ES-I3 (cell line): ENCODE results near the gene MICAL2.

Experiments
- H3K36me3 ChIP-seq: 2 replicates; pipeline ENCODE4 v1.6.1; 2013; ENCODE audit warnings: mild to moderate bottlenecking, low read length, control low read depth, moderate library complexity; ENCODE audit not compliant: insufficient read depth
- H3K4me1 ChIP-seq: 2 replicates; pipeline ENCODE4 v1.6.1; 2013; ENCODE audit warnings: mild to moderate bottlenecking, control low read depth, low read length; ENCODE audit not compliant: insufficient read depth
- H3K9ac ChIP-seq: 2 replicates; pipeline ENCODE4 v1.6.1; 2013; ENCODE audit warnings: low read depth, mild to moderate bottlenecking, low read length, moderate library complexity
- H3K9me3 ChIP-seq: 2 replicates; pipeline ENCODE4 v1.6.1; 2013; ENCODE audit warnings: mild to moderate bottlenecking, low read length, moderate library complexity; ENCODE audit not compliant: control insufficient read depth, insufficient read depth

Gene MICAL2

DNA sequence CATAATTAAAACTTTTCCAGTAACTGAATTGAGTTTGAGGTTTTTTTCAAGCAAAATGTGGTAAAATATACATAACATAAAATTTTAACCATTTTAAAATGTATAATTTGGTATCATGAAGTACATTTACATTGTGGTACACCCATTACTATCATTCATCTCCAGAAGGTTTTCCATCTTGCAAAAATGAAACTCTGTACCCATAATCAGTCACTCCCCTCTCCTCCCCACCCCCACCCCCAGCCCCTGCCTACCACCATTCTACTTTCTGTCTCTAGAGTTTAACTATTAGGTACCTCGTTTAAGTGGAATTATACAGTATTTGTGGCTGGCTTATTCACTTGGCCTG lies 63.7 kb downstream of the MICAL2 start:
- Histone ChIP-seq H3K9me3 (no peaks in the 10 kb centered on the region), H3K4me1 (no peaks in the 10 kb centered on the region; the same call in 1 of the 2 replicates), H3K36me3 (no peaks in the 10 kb centered on the region), H3K9ac (no peak overlapping the region)

DNA sequence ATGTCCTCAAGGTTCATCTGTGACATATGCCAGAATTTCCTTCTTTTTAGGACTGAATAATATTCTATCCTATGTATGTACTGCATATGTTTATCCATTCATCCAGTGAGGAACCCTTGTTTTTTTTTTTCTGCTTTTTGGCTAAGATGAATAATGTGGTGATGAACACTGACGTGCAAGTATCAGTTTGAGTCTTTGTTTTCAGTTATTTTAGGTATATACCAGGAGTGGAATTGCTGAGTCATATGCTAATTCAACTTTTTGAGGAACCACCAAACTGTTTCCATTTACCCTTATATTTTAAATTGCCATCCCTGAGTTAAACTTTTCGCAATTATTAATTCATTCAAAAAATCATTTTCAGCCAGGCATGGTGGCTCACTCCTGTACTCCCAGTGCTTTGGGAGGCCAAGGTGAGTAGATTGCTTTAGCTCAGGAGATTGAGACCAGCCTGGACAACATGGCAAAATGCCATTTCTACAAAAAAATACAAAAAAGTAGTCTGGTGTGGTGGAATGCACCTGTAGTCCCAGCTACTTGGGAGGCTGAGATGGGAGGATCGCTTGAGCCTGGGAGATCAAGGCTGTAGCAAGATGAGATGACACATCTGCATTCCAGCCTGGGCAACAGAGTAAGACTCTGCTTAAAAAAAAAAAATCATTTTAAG lies 64.2 kb downstream of the MICAL2 start:
- no peaks in the 10 kb centered on the region; the same call in 1 of the 2 replicates for H3K4me1 ChIP-seq
- no peak overlapping the region for H3K9ac ChIP-seq
- no peaks in the 10 kb centered on the region for H3K9me3 ChIP-seq
- no peaks in the 10 kb centered on the region for H3K36me3 ChIP-seq

DNA sequence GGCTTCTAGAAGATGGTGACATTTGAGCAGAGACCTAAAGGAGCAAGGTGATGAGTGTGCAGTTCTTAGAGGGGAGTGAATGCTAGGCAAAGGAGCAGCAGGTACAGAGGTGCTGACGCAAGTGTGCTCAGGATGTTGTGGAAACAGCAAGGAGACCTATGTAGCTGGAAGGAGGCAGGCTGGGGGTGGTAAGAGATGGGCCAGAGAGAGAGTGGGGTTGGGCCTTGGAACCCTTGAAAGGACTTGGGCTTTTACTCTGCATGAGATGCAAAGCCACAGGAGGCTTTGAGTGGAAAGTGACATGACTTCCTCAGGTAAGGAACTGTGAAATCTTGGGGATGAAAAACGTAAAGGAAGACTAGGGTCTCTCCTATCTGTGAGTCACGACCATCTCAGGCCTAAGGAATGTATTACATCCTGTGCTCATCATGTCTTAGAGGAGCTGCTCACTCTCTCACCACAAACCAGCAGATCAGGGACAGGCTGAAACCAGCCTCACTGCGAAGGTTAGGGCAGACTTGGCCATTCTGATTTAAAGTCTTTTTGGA lies 65.4 kb downstream of the MICAL2 start:
- no peaks in the 10 kb centered on the region; the same call in 1 of the 2 replicates for H3K4me1 ChIP-seq
- H3K9ac ChIP-seq, result no peak overlapping the region
- H3K36me3 ChIP-seq, result no peaks in the 10 kb centered on the region
- H3K9me3 ChIP-seq, result no peaks in the 10 kb centered on the region

DNA sequence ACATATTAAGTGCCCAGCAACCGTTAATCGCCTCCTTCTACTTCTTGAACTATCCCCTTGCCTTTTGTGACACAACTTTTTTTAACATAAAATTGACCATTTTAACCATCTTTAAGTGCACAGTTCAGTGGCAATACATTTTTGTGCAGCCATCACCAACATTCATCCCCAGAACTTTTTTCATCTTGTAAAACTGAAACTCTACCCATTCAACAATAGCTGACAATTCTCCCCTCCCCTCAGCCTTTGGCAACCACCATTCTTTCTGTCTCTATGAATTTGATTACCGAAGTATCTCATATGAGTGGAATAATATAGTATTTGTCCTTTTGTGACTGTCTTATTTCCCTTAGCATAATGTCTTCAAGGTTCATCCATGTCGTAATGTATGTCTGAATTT lies 66.0 kb downstream of the MICAL2 start:
- no peaks in the 10 kb centered on the region; the same call in 1 of the 2 replicates for H3K4me1 ChIP-seq

DNA sequence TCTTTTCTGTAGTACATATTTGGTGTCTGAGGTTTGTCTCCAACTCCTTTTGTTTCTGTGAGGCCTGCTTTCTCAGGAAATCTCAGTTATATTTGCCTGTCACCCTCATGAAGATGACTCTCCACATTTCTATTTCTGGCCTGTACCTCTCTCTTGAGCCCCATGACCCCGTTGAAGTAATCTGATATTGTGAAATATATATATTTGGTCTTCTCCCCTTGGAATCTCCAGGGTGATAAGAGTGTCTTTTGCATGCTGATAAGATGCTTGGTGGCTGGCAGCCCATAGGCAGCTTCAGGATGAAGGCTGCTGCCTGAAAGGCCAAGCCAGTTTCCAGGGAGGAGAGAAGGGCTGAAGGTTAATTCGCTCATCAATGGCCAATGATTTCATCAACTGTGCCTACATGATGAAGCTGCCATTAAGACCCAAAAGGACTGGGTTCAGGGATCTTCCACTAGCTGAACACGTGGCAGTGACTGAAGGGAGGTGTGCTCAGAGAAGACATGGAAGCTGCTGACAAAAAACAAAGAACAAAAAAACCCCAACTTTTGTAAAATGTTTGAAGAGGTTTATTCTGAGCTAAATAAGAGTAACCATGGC lies 67.4 kb downstream of the MICAL2 start:
- H3K9me3 ChIP-seq, result no peaks in the 10 kb centered on the region
- no peak overlapping the region for H3K9ac ChIP-seq
- H3K36me3 ChIP-seq, result no peaks in the 10 kb centered on the region
- H3K4me1 ChIP-seq, result peaks cover 8% of the 10 kb centered on the region; the same call in 1 of the 2 replicates

More for the DNA sequence above, 66.0 kb downstream of the MICAL2 start:
- H3K36me3 ChIP-seq, result no peaks in the 10 kb centered on the region
- no peak overlapping the region for H3K9ac ChIP-seq
- no peaks in the 10 kb centered on the region for H3K9me3 ChIP-seq

DNA sequence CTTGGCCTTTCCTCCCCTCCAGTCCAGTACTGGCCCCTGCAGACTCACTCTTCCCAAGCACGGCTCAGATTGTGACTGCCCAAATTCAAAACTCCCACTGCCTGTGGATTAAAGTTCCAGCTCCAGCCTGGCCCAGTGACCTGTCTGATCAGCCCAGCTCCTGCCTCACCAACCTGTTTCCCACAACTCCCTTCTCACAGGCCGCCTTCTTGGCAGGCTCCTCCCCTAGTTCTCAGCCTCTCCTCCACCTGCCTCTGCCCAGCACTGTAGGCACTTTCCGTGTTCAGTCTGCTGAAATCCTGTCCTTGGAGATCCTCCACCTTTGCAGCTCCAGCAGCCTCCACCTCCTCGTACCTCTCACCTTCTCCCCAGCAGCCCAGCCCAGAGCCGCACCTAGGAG lies 68.6 kb downstream of the MICAL2 start:
- Histone ChIP-seq H3K36me3 (no peaks in the 10 kb centered on the region), H3K4me1 (peaks cover 10% of the 10 kb centered on the region; the same call in 1 of the 2 replicates), H3K9me3 (no peaks in the 10 kb centered on the region), H3K9ac (no peak overlapping the region)

DNA sequence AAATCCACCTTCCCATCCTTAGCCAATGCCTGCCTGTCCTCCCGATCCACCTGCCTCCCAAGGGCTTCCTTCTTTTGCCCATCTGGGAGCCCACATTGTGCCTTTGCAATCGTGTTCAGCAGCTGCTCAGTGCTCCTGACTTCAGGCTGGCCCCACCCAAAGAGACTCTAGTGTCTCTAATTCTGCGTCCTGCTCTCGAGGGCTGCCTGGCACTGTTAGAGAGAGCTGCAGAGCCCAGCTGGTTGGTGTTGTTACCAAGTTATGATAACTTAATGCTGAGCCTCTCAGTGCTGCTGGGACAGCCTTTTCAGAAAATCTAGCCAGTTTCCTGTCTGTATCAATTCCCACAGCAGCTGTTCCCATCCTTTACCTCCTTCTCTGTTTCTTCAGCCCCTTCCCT lies 69.1 kb downstream of the MICAL2 start:
- Histone ChIP-seq H3K9me3 (no peaks in the 10 kb centered on the region), H3K4me1 (peaks cover 10% of the 10 kb centered on the region; the same call in 1 of the 2 replicates), H3K36me3 (no peaks in the 10 kb centered on the region), H3K9ac (no peak overlapping the region)

DNA sequence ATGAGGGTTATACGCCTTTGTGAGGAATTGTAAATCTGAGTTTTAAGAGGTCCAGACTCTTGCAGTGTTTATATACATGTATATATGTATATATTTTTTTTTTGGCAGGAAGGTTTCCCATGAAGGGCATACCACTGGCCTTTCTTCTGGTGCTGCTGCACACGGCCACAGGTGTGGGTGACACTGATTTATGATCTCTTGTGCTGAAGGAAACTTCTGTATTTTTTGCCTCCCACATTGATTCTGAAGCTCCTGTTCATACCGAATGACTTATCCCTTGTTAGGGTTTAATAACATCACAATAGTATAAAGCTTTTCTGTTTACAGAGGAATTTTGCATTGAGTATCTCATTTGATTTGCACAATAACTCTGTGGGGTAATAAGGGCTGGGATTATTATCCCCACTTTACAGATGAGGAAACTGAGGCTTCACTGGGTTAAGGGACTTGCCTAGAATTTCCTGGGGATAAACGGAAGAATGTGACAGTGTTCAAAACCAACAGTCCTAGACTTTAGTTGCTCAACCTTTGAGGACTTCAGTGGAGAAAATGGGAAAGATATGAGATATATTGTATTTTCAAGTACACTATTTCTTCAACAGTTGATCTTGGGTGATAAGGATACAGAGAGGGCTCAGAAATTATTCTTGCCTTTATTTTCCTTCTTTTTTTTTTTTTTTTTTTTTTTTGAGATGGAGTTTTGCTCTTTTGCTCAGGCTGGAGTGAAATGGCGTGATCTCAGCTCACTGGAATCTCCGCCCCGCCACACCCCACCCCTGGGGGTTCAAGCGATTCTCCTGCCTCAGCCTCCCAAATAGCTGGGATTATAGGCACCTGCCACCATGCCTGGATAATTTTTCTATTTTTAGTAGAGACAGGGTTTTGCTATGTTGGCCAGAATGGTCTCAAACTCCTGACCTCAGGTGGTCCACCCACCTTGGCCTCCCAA lies 70.1 kb downstream of the MICAL2 start:
- Histone ChIP-seq H3K9me3 (no peaks in the 10 kb centered on the region), H3K4me1 (peaks cover 10% of the 10 kb centered on the region; the same call in 1 of the 2 replicates), H3K9ac (no peak overlapping the region), H3K36me3 (no peaks in the 10 kb centered on the region)

DNA sequence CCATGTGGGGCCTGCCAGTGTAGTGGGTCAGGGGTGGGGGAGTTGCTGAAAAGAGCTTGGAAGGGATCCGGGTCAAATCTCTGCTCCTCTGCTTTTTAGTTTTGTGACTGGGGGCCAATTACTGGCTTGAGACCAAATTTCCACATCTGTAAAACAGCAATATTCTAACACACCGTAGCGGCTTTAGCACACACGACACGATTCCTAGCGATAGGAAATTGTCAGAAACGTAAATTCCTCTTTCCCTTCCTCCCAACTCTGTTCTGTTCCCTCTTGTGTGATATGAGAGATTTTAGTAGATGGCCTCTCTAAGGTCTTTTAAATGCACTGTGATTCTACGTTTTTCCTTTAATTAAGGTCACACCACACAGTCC lies 71.9 kb downstream of the MICAL2 start:
- H3K9ac ChIP-seq, result no peak overlapping the region
- H3K36me3 ChIP-seq, result no peaks in the 10 kb centered on the region
- H3K9me3 ChIP-seq, result no peaks in the 10 kb centered on the region
- H3K4me1 ChIP-seq, result peaks cover 10% of the 10 kb centered on the region; the same call in 1 of the 2 replicates

DNA sequence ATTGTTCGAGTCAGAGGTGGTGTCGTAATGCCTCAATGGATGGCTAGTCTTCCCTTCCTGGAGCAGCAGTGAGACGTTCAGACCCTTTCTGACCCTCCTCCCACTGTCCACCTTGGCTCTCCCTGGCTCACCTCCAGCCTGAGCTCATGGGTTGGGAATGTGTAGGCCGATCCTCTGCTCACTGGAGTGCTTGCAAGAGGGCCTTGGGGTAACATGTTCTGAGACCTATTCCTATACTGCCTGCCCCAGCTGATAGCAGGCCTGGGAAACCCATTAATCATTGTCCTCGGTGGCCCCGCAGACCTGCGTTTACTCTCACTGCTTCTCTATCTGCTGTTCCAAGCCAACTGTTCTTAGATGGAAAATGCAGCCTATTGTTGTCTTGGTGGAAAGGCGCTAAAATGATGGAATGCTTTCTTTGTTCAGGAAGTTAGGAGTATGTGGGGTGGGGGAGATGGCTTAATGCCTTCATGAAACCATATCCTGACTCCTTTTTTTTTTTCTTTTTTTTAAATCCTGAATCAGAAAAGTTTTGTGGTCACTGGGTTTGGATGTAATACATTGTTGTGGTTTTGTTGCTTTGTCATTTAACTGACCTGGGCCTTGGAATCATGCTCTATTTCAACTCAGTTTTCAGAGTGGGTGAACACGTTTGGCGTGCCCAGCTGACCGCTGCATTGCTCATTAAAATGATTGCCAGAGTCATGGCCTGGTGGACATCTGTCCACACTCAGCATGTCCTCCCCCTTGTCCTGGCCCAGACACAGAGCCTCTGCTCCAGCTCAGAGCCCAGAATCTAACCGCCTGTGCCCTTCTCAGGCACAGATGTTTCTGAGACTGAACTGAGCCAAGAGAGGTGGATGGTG lies 72.5 kb downstream of the MICAL2 start:
- H3K4me1 ChIP-seq, result peaks cover 10% of the 10 kb centered on the region; the same call in 1 of the 2 replicates
- no peaks in the 10 kb centered on the region for H3K9me3 ChIP-seq
- no peaks in the 10 kb centered on the region for H3K36me3 ChIP-seq
- H3K9ac ChIP-seq, result no peak overlapping the region

DNA sequence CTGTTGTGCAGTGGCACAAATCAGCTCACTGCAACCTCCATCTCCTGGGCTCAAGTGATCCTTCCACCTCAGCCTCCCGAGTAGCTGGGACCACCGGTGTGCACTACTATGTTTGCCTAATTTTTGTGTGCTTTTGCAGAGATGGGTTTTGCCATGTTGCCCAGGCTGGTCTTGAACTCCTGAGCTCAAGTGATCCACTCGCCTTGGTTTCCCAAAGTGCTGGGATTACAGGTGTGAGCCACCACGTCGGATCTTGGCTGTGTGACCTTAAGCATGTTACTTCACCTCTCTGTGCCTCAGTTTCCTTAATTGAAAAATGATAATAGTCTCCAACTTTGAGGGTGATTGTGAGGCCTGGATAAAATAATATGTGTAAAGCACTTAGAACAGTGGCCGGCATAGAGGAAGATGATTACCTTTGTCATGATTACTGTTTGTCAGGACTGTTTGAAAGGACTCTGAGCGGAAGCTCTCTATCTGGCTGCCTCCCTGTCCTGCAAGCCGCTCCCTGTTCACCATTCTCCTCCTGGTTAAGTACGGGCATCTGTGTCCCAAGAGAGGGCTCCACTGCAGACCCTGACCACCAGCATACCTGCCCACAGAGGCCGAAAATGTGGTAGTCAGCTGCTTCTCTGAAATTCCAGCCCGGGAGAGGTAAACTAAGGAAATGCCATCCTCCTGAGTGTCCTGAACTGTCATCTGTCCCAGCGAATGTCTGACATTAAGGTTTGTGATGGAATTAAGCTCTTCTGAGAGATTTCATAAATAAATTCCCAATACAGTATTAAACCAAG lies 73.6 kb downstream of the MICAL2 start:
- Histone ChIP-seq H3K4me1 (peaks cover 10% of the 10 kb centered on the region; the same call in 1 of the 2 replicates), H3K36me3 (no peaks in the 10 kb centered on the region), H3K9me3 (no peaks in the 10 kb centered on the region), H3K9ac (no peak overlapping the region)

DNA sequence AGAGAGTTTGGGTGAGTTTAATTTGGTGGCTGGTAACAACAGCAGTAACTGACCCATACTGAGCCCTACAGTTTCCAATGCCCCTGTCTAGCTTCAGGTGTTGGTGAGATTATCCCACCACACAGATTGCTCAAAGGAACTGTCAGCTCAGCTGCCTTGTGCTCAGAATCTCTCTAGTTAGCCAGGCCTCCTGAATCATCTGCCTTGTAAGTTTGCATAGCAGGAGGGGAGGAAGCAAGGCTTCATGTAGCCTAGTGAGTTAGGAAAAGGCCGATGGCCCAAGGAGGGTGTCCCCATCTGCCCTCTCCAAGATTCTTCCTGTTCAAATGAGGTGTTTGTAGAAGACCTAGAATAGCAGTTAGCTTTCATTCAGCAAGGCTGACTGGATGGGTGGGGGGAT lies 74.3 kb downstream of the MICAL2 start:
- Histone ChIP-seq H3K36me3 (no peaks in the 10 kb centered on the region), H3K9ac (no peak overlapping the region), H3K9me3 (no peaks in the 10 kb centered on the region), H3K4me1 (peaks cover 10% of the 10 kb centered on the region; the same call in 1 of the 2 replicates)

DNA sequence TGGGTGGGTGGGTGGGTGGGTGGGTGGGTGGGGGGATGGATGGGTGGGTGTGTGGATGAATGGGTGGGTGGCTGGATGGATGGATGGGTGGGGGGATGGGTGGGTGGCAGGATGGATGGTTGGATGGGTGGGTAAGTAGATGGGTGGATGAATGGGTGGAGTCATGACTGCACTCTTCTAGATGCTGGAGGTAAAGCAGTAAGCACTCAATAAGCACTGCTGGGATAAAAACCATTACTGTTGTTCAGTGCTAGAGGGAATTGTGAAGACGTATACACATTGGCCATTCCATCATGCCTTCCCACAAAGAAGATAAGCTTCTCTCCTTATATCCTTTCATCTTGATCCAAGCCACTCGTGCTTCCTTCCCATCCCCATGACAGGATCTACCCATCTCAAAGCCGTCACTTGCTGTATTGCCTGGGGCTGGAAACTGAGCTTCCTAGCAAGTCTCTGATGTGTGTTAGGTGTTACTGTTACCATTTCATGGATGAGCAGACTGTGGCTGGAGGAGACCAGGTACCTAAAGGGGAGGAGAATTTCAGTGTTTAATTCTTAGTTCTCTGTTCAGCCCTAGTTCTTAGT lies 74.8 kb downstream of the MICAL2 start:
- Histone ChIP-seq H3K4me1 (peaks cover 10% of the 10 kb centered on the region; the same call in 1 of the 2 replicates), H3K9ac (no peak overlapping the region), H3K36me3 (no peaks in the 10 kb centered on the region)

More for the DNA sequence above, 74.8 kb downstream of the MICAL2 start:
- no peaks in the 10 kb centered on the region for H3K9me3 ChIP-seq
